Measurements from ENCODE around the gene CABP4. TPM values are rescaled to one million over a fixed set of nuclear protein-coding genes. Genes with fewer than 3 reads are reported as not detected.

The CABP4 gene
- total RNA-seq, 1 experiment from 2014 or later: 0.55 TPM

DNA sequence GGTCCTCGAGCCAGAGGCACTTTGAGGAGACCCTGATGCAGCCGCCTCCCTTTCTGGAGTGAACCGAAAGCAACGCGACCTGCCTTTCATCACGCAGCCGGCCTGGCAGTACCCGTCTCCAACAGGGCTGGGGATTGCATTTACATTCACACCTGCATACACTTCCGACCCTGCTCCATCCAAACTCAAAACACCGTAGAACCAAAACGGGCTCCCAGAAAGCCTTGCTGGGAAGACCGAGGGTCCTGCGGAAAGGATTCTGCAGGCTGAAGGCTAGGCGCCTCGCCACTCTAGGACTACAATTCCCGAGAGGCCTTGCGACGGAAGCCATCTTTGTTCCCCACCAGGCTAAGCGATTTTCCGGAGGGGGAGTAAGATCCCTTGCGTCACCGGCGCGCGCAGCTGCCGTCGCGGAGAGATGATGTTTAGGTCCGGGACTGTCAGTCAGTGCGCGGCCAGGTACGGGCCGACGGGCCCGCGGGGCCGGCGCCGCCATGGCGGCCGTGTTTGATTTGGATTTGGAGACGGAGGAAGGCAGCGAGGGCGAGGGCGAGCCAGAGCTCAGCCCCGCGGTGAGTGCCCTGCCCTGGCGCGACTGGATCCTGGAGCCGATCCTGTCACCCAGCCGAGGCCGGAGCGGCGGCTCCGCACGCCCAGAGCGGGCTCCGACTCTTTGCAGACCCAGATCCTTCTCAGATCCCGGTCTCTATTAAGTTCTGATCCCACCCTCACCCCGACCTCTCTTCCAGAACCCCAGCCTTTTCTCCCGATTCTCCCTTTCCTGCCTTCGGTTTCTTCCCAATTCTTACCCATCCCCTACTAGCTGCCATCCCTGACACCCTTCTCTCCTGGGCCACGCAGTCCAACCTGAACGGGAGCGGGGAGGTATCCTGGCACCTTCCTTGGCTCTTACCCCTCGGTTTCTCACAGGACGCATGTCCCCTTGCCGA lies 26.8 kb upstream of the CABP4 start, which contains the start of gene RPS6KB2:
RPS6KB2 (plus strand) TSS at position 443 of the 950 bp plus-strand sequence; CDS start at position 495, 52 bp downstream.
- intact Hi-C loops (cut with micrococcal nuclease): loop anchor here (2.0 to 5.0 kb wide), 4 partner anchors 14 to 79 kb away; partner anchors contain the start of genes CDK2AP2, CORO1B, PITPNM1 and TMEM134
- Histone ChIP-seq H3K27ac (ENCODE audit: low read length) (peak within 1 kb of the TSS; percentile 18), H4K20me1 (ENCODE audit: low read length) (no peaks in the 10 kb centered on the region), H3K4me3 (ENCODE audit: low read length) (peak within 1 kb of the TSS; percentile 96), H3K27me3 (ENCODE audit: low read length) (no peaks in the 10 kb centered on the region), H3K9me3 (ENCODE audit: low read length) (no peaks in the 10 kb centered on the region), H3K4me2 (ENCODE audit: low read length) (peak within 1 kb of the TSS; percentile 94), H3F3A (ENCODE audit: low read length, unreplicated experiment) (no peaks in the 10 kb centered on the region), H3K36me3 (ENCODE audit: low read depth, low read length) (peaks cover 29% of the 10 kb centered on the region), H3K9me2 (replicated peaks; ENCODE audit: low read length) (no peaks in the 10 kb centered on the region), H2AFZ (ENCODE audit: low read length) (peak within 1 kb of the TSS; percentile 94), H3K9ac (ENCODE audit: low read length) (peak within 1 kb of the TSS; percentile 95), H3K4me1 (ENCODE audit: insufficient read depth, low read length) (peaks cover 10% of the 10 kb centered on the region), H3K79me2 (ENCODE audit: low read length) (peaks cover 34% of the 10 kb centered on the region)
- ChIA-PET CTCF (no interaction called here), POLR2A (ENCODE audit: unreplicated experiment) (no interaction called here)
- peak; percentile 87 for ATAC-seq
- peak; percentile 99 for DNase-seq
- TF ChIP-seq EZH2 (IDR thresholded peaks at IDR 0.05; ENCODE audit: low read length, unreplicated experiment): no peak
- TF ChIP-seq EZH2phosphoT487 (IDR thresholded peaks at IDR 0.05; ENCODE audit: borderline replicate concordance, low read length): no peak
- TF ChIP-seq, protein P1, sequence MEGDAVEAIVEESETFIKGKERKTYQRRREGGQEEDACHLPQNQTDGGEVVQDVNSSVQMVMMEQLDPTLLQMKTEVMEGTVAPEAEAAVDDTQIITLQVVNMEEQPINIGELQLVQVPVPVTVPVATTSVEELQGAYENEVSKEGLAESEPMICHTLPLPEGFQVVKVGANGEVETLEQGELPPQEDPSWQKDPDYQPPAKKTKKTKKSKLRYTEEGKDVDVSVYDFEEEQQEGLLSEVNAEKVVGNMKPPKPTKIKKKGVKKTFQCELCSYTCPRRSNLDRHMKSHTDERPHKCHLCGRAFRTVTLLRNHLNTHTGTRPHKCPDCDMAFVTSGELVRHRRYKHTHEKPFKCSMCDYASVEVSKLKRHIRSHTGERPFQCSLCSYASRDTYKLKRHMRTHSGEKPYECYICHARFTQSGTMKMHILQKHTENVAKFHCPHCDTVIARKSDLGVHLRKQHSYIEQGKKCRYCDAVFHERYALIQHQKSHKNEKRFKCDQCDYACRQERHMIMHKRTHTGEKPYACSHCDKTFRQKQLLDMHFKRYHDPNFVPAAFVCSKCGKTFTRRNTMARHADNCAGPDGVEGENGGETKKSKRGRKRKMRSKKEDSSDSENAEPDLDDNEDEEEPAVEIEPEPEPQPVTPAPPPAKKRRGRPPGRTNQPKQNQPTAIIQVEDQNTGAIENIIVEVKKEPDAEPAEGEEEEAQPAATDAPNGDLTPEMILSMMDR (conservative IDR thresholded peaks at IDR 0.05; ENCODE audit: low read depth, low read length): no peak
- BruUV-seq (replicated peaks): no TSS peak

DNA sequence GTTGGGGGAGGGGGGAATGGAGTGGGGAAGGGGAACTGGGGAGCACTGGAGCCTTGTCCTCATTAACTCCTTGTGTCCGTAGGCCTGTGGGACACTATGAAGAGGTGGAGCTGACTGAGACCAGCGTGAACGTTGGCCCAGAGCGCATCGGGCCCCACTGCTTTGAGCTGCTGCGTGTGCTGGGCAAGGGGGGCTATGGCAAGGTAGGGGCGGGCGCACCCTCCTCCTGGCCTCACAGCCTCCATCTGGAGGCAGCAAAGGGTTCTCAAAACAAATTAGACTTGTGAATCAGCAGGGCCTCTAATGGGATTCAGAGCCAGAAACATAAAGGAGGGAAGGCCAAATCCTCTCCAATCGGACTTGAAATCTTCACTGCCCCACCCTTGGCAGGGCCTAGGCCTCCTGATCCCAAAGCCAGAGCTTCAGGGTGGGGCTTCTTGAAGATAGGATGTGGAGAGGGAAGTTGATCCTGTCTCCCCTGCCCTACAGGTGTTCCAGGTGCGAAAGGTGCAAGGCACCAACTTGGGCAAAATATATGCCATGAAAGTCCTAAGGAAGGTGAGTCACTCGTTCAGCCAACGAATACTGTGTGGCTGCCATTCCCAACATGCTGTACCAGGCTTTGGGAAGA lies 26.0 kb upstream of the CABP4 start:
- Histone ChIP-seq H3K27ac (ENCODE audit: low read length) (peak overlapping the region; percentile 18), H3K4me2 (ENCODE audit: low read length) (peak overlapping the region; percentile 94), H3K4me3 (ENCODE audit: low read length) (peak overlapping the region; percentile 96), H3K9me2 (replicated peaks; ENCODE audit: low read length) (no peaks in the 10 kb centered on the region), H3K27me3 (ENCODE audit: low read length) (no peaks in the 10 kb centered on the region), H2AFZ (ENCODE audit: low read length) (peak overlapping the region; percentile 94), H3K9me3 (ENCODE audit: low read length) (no peaks in the 10 kb centered on the region), H4K20me1 (ENCODE audit: low read length) (no peaks in the 10 kb centered on the region), H3F3A (ENCODE audit: low read length, unreplicated experiment) (no peaks in the 10 kb centered on the region), H3K9ac (ENCODE audit: low read length) (peak overlapping the region; percentile 95), H3K4me1 (ENCODE audit: insufficient read depth, low read length) (peaks cover 10% of the 10 kb centered on the region), H3K79me2 (ENCODE audit: low read length) (peaks cover 34% of the 10 kb centered on the region), H3K36me3 (ENCODE audit: low read depth, low read length) (peaks cover 36% of the 10 kb centered on the region)
- ChIA-PET POLR2A (ENCODE audit: unreplicated experiment) (interaction anchor here (0.5 kb wide), 1 partner anchor 14 kb away, joined by 6 read pairs; the partner anchor contains the start of gene CORO1B), CTCF (no interaction called here)
- intact Hi-C loops (cut with micrococcal nuclease): loop anchor here (2.0 to 5.0 kb wide), 4 partner anchors 14 to 78 kb away; partner anchors contain the start of genes CDK2AP2, CORO1B, PITPNM1 and TMEM134
- peak; percentile 13 for ATAC-seq
- BruUV-seq (replicated peaks): TSS peak; percentile 49
- TF ChIP-seq EZH2 (IDR thresholded peaks at IDR 0.05; ENCODE audit: low read length, unreplicated experiment) (no peak), EZH2phosphoT487 (IDR thresholded peaks at IDR 0.05; ENCODE audit: borderline replicate concordance, low read length) (no peak)
- TF ChIP-seq, protein P1 (conservative IDR thresholded peaks at IDR 0.05; ENCODE audit: low read depth, low read length): no peak
- no peak for DNase-seq

All from PC-3 (cell line).